ENCODE results near the gene HSFX2. TPM values are rescaled to one million over a fixed set of nuclear protein-coding genes. Genes with fewer than 3 reads are reported as not detected.

HSFX2 gene
- total RNA-seq, 1 experiment from 2014 or later, result 0.79 TPM

Other genes starting within 250 kb of the HSFX2 start
- 59.8 and 92.5 TPM in 2 replicates for gene IDS, start 90.0 kb downstream of the HSFX2 start, total RNA-seq (2014; rRNA removed; shearing (Covaris generic))
- gene EOLA1, start 54.3 kb downstream of the HSFX2 start, total RNA-seq (2014; rRNA removed; shearing (Covaris generic)), result 29.6 and 46.1 TPM in 2 replicates
- gene HSFX3, start 45.4 kb downstream of the HSFX2 start, total RNA-seq (2014; rRNA removed; shearing (Covaris generic)), result not detected in 2 replicates
- 0.37 TPM in 1 of 2 replicates, not detected in the other for gene MAGEA9B, start 7.9 kb downstream of the HSFX2 start, total RNA-seq (2014; rRNA removed; shearing (Covaris generic))
- gene TMEM185A, start 36.5 kb upstream of the HSFX2 start, total RNA-seq (2014; rRNA removed; shearing (Covaris generic)), result 32.7 and 38.4 TPM in 2 replicates
- 0.07 and 0.42 TPM in 2 replicates for gene MAGEA11, start 116.7 kb upstream of the HSFX2 start, total RNA-seq (2014; rRNA removed; shearing (Covaris generic))
- 0.42 and 0.59 TPM in 2 replicates for gene HSFX1, start 178.8 kb upstream of the HSFX2 start, total RNA-seq (2014; rRNA removed; shearing (Covaris generic))
- not detected in 2 replicates for gene MAGEA9, start 186.6 kb upstream of the HSFX2 start, total RNA-seq (2014; rRNA removed; shearing (Covaris generic))

Data from M059J (cell line).